GM21367 (cell line): Measurements from ENCODE around the gene KAT8.
A peak's percentile ranks its signal among the peaks of the same experiment; 100 is the strongest.

Experiments used
- ATAC-seq: cut with Tn5 transposase; IDR thresholded peaks from one replicate; pipeline ENCODE4 v1.9.1; 2021; ENCODE audit not compliant: unreplicated experiment

Gene KAT8

DNA sequence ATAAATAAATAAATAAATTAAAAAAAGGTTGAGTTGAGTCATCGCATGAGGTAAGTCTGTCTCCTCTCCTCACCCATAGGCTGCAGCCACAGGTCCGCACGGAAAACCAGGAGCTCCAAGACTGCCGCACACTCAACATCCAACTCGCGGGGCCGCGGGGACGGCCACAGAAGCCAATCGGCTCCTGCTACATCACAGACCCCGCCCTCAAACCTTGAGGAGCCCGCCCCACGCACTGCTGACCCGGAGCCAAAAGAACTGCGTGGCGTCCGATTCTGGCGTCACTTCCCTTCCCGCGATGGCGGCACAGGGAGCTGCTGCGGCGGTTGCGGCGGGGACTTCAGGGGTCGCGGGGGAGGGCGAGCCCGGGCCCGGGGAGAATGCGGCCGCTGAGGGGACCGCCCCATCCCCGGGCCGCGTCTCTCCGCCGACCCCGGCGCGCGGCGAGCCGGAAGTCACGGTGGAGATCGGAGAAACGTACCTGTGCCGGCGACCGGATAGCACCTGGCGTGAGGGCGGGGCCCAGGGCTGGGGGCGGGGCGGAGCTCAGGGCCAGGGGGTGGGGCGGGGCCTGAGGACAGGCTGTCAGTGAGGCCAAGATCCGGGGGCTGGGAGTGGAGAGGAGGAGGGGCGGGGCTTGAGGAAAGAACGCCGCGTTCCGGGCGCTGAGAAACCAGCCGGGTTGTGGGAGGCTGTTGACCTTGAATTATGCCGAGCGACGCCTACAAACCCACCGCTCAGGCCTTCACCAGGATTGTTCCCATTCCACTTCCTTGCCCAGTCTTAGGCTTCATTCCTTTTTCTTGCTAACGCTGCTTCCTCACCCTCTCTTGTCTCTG lies at the start of gene KAT8:
Gene KAT8, plus strand, starts transcription at position 281 of the 839 bp plus-strand sequence. Its CDS starts 18 bp downstream, at position 299.
- ATAC-seq: peak; percentile 79

DNA sequence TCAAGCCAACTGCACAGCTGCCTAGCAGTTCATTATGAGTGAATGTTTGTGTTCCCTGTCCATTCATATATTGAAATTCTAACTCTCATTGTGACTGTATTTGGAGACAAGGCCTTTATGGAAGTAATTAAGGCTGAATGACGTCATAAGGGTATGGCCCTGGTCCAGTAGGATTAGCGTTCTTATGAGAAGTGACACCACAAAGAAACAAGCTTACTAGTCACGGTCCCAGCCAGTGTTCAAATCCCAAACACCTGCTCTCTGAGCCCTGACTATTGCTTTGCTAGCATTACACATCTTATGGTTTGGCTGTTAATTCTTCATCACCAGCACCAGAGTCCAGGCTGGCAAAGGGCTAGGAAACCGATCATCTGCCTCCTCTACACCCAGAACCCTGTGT lies 45.6 kb upstream of the KAT8 start:
- ATAC-seq: no peak

DNA sequence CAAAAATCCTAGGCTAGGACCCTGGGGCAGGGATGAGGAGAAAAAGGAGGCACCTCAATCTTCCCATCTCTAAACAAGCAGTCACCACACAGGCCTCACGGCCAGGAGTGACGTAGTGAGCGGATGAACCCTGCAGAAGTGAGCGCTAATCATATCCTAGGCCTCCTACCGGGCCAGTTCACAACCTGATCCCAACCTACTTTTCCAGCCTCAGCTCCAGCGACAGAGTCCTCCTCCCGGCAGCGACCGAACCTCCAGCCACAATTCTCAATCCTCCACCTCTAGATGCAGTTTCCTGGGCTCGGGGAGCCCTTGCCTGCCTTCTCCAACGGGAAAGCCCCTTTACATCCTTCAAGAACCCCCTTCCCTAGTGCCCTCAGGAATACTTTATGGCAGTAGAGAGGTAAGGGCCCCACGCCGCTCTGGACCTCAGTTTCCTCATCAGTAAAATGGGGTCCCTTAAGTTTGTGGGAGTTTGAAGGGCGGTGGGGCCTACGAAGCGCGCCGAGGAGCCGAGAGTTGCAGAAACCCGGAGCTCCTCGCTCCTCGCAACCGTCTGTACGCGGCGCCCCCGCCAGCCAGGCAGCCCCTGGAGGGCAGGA lies 44.8 kb upstream of the KAT8 start:
- ATAC-seq: peak; percentile 2

- peak; percentile 41 for ATAC-seq
Observed at GRCh38 chr16:31073142-31073969, 44.1 kb upstream of the KAT8 start.

DNA sequence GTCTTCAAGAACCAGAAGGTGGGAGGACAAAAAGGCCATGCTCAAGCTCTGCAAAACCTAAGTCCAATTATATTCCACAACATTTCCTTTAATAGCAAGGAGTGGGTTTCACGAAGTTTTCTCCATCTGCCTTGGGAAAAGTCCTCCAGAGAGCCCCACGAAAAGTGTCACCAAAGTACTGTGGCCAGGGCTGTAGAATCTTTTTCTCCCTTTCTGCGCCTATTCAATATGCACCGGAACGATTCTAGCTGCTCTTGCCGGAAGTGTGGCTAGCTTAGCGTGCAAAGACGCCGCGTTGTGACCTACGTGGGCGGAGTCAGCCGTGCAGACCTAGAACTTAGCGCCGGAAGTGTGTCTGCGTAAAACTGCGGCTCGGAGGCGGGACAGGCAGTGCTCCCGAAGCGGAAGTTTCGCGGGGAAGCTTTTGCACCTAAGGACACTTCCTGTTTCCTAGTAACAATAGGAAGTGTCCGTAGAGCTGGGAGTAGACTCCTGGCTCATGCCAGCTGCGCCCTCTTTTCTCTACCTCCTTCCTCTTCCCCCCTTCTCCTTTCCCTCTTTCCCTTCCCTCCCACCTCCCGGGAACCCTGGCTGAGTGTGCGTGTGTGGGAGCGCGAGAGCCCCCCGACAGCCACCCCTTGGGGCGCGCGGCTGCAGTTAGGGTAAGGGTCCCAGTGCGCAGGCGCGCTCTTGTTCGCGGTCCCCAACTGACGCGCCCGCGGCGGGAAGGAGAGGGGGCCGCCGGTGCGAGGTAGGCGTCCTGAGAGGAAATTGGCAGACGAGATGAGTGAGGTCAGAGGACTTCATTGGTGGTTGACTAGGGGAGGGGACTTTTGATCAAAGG lies 43.3 kb upstream of the KAT8 start, which contains the start of the genes ZNF646 and ZNF668:
Gene ZNF646, plus strand, starts transcription at position 453 of the 844 bp plus-strand sequence. CDS start 1,903 bp downstream, outside the sequence.
Gene ZNF668, minus strand, starts transcription at position 271 of the 844 bp plus-strand sequence. CDS start 9,781 bp downstream, outside the sequence.
- ATAC-seq: peak; percentile 60

- ATAC-seq: no peak
Observed at GRCh38 chr16:31074814-31075183, 42.7 kb upstream of the KAT8 start.

DNA sequence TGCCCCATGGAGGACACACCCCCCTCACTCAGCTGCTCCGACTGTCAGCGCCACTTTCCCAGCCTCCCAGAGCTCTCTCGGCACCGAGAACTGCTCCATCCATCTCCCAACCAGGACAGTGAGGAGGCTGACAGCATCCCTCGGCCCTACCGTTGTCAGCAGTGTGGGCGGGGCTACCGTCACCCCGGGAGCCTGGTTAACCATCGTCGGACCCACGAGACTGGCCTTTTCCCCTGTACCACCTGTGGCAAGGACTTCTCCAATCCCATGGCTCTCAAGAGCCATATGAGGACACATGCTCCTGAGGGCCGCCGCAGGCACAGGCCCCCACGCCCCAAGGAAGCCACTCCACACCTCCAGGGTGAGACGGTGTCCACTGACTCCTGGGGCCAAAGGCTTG lies 41.1 kb upstream of the KAT8 start:
- ATAC-seq: no peak

GRCh38 chr16:31077024-31077423 lies 40.4 kb upstream of the KAT8 start:
- ATAC-seq: no peak

- no peak for ATAC-seq
Observed at GRCh38 chr16:31077592-31078396, 39.7 kb upstream of the KAT8 start.

GRCh38 chr16:31078597-31079341 lies 38.7 kb upstream of the KAT8 start:
- no peak for ATAC-seq

DNA sequence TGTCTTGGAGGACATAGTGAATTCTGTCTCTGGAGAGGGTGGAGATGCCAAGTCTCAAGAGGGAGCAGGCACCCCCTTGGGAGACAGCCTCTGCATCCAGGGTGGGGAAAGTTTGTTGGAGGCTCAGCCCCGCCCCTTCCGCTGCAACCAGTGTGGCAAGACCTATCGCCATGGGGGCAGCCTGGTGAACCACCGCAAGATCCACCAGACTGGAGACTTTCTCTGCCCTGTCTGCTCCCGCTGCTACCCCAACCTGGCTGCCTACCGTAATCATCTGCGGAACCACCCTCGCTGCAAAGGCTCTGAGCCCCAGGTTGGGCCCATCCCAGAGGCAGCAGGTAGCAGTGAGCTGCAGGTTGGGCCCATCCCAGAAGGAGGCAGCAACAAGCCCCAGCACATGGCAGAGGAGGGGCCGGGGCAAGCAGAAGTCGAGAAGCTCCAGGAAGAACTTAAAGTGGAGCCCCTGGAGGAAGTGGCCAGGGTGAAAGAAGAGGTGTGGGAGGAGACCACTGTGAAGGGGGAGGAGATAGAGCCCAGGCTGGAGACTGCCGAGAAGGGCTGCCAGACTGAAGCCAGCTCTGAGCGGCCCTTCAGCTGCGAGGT lies 38.0 kb upstream of the KAT8 start:
- no peak for ATAC-seq

- ATAC-seq: no peak
Observed at GRCh38 chr16:31080035-31080629, 37.3 kb upstream of the KAT8 start.

DNA sequence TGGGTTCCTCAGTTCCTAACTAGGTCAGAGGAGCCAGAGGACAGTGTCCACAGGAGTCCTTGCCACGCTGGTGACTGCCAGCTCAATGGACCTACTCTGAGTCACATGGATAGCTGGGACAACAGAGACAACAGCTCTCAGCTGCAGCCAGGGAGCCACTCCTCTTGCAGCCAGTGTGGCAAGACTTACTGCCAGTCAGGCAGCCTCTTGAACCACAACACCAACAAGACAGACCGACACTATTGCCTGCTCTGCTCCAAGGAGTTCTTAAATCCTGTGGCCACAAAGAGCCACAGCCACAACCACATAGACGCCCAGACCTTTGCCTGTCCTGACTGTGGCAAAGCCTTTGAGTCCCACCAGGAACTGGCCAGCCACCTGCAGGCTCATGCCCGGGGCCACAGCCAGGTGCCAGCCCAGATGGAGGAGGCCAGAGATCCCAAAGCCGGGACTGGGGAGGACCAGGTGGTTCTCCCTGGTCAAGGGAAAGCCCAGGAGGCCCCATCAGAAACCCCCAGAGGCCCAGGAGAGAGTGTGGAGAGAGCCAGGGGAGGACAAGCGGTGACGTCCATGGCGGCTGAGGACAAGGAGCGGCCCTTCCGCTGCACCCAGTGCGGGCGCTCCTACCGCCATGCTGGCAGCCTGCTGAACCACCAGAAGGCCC lies 36.6 kb upstream of the KAT8 start:
- ATAC-seq: no peak

DNA sequence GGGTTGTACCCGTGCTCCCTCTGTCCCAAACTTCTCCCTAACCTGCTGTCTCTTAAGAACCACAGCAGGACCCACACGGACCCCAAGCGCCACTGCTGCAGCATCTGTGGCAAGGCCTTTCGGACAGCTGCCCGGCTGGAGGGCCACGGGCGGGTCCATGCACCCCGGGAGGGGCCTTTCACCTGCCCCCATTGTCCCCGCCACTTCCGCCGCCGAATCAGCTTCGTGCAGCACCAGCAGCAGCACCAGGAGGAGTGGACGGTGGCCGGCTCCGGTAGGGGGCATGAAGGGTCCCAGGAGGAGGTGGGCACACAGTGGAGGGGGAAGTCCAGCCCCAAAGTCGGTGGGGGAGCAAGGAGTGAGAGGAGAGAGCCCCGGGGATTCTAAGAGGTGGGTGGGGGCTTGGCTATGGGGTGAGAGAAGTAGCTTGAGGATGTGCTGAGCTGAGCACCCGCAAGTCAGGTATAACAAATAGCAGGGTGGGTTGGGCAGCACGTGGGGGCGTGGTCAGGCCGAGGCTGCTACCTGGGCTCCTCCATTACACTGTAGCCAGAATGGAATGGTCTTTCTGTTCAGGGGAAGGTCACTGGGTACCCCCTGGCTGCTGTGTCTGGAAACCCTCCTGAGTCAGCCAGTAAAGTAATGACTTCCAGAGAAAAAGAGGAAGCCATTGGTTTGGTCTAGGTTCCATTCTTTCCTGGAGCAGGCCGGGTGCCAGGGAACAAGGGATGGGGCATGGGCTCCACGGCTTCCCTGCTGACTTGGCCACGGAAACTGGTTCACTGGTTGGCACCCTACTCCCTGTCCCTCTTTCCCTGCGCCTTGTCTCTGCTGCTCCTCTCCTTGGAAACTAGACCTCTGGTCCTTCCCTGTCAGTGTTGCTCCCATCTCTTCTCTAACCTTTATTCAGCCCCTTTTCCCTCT lies 35.8 kb upstream of the KAT8 start:
- no peak for ATAC-seq

DNA sequence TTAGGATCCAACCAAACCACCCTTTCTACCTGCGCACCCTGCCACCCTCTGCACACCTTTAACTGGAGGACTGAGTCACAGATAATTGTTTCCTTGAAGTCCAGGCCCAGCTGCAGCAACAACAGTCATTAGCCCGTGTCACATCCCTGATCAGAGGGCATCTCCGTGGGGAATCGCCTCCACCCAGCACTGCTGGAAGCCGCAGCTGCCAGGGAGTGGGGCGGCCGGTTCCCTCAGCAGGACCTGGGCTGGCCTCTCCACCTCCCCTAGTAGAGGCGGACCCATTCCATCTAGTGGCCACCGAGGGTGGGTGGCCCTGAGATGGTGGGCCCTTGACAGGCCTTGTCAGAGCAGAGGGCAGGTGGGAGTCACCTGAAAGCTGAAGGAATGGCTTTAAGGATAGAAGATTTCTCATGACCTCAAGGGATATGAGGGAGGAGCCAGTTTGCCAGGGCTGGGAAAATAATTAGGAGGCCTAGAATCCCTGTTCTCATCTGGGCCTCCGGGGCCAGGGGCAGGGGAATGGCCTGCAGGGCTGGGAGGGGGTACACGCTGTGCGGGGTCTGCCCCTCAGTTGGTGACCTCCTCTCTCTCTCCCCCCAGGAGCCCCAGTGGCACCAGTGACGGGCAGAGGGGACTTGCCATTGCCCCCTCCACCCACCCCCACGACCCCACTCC lies 35.0 kb upstream of the KAT8 start:
- no peak for ATAC-seq

DNA sequence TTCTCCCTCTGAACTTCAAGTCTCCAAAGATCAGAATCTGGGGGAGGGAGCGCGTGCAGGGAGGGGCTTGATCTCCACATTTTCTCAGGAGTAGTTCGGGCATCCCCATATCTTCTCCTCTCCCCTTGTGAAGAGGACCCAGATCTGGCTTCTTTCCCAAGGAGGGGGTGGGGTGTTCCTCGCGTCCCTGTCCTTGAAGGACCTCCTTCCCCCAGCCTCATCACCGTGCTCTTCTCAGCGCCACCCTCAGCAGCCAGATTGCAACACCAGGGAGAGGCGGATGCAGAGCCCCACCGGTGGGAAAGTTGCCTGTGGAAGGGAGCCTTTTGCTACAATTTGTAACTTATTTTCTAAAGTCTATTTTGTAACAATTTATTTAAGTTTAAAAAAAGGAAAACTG lies 34.4 kb upstream of the KAT8 start:
- ATAC-seq: no peak
